ENCODE results near the gene PPM1H. TPM values are rescaled to one million over a fixed set of nuclear protein-coding genes. Genes with fewer than 3 reads are reported as not detected.
"Not testable (repeated sequence)": the region's sequence is repeated elsewhere in the genome, so short reads cannot be mapped to it uniquely, and the experiment has no call there.

The PPM1H gene
- total RNA-seq, 3 donors from 2014 or later (not counting 1 experiment from before 2014, with no cell fraction given): 0.18 to 2.1 (median 0.40) TPM

DNA sequence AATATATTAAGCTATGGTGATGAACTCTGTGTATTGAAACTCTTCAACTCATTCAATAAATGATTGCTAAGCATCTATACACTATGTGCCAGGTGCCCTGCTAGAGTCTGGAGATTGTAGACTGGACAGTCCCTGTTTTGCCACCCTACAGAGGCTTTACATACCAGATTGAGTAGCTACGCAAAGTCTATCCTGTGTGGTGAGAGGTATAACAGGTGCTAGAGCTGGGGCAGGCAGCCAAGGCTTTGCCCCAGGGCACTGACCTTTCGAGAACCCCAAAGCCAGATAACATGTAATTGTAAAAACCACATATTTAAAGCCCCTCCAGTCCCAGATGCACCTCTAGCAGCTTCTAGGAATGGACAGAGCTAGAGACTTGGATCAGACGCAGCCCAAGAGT is 52.8 kb downstream of the PPM1H start:
- H3K4me1 Mint-ChIP-seq: peaks cover 0 to 4% of the 10 kb centered on the region in 2 donors
- no peak overlapping the region for H3K27ac Mint-ChIP-seq
- Histone ChIP-seq H3K36me3 (ENCODE audit: control insufficient read depth, insufficient read depth, low read length) (no peaks in the 10 kb centered on the region), H3K4me3 (ENCODE audit: low read length) (no peak overlapping the region), H3K4me1 (ENCODE audit: control insufficient read depth, insufficient read depth, low read length) (no peaks in the 10 kb centered on the region), H3K9me3 (ENCODE audit: control insufficient read depth, insufficient read depth, low read length) (no peaks in the 10 kb centered on the region), H3K27ac (ENCODE audit: low read length) (no peak overlapping the region), H3K27me3 (ENCODE audit: control insufficient read depth, insufficient read depth, low read length) (no peaks in the 10 kb centered on the region)
- peaks cover 3 to 7% of the 10 kb centered on the region in 2 donors for H3K27me3 Mint-ChIP-seq (ENCODE audit: low read depth in 2 of 2)
- H3K9me3 Mint-ChIP-seq: no peaks in the 10 kb centered on the region
- H3K36me3 Mint-ChIP-seq: no peaks in the 10 kb centered on the region
- TF ChIP-seq, protein P1, sequence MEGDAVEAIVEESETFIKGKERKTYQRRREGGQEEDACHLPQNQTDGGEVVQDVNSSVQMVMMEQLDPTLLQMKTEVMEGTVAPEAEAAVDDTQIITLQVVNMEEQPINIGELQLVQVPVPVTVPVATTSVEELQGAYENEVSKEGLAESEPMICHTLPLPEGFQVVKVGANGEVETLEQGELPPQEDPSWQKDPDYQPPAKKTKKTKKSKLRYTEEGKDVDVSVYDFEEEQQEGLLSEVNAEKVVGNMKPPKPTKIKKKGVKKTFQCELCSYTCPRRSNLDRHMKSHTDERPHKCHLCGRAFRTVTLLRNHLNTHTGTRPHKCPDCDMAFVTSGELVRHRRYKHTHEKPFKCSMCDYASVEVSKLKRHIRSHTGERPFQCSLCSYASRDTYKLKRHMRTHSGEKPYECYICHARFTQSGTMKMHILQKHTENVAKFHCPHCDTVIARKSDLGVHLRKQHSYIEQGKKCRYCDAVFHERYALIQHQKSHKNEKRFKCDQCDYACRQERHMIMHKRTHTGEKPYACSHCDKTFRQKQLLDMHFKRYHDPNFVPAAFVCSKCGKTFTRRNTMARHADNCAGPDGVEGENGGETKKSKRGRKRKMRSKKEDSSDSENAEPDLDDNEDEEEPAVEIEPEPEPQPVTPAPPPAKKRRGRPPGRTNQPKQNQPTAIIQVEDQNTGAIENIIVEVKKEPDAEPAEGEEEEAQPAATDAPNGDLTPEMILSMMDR (IDR thresholded peaks at IDR 0.05): no peak
- intact Hi-C loops (cut with micrococcal nuclease): no loop called here
- DNase-seq (no peak), ATAC-seq (no peak)
- 80% methylated on average over 3 of the region's 3 CpGs for WGBS (ENCODE audit: insufficient coverage)
- H3K4me3 Mint-ChIP-seq: no peak overlapping the region

DNA sequence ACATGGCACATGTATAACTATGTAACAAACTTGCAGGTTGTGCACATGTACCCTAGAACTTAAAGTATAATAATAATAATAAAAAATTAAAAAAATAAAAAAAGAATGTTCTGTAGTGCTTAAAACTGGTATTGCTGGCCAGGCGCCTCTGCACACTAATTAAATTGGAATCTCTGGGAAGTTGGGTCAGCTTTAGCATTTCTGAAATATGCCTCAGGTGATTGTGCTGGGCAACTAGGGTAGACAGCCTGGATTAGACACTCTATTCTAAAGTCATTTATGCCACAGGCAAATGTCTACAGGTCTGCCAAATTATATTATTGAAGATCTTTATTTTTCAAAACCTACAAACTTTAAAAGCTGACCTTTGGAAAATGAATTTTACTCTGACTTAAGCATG is 55.3 kb downstream of the PPM1H start:
- Histone ChIP-seq H3K9me3 (ENCODE audit: control insufficient read depth, insufficient read depth, low read length) (no peaks in the 10 kb centered on the region), H3K4me1 (ENCODE audit: control insufficient read depth, insufficient read depth, low read length) (no peaks in the 10 kb centered on the region), H3K4me3 (ENCODE audit: low read length) (no peak overlapping the region), H3K36me3 (ENCODE audit: control insufficient read depth, insufficient read depth, low read length) (no peaks in the 10 kb centered on the region), H3K27ac (ENCODE audit: low read length) (no peak overlapping the region), H3K27me3 (ENCODE audit: control insufficient read depth, insufficient read depth, low read length) (no peaks in the 10 kb centered on the region)
- H3K4me1 Mint-ChIP-seq: peaks cover 0 to 4% of the 10 kb centered on the region in 2 donors
- TF ChIP-seq, protein P1 (IDR thresholded peaks at IDR 0.05): no peak
- H3K9me3 Mint-ChIP-seq: peaks cover 0 to 3% of the 10 kb centered on the region in 2 donors
- peaks cover 3 to 7% of the 10 kb centered on the region in 2 donors for H3K27me3 Mint-ChIP-seq (ENCODE audit: low read depth in 2 of 2)
- DNase-seq (no peak), ATAC-seq (no peak)
- H3K27ac Mint-ChIP-seq: no peak overlapping the region
- H3K36me3 Mint-ChIP-seq: no peaks in the 10 kb centered on the region
- WGBS (ENCODE audit: insufficient coverage): 91% methylated on average over 1 of the region's 1 CpG
- no peak overlapping the region for H3K4me3 Mint-ChIP-seq
- intact Hi-C loops (cut with micrococcal nuclease): no loop called here

DNA sequence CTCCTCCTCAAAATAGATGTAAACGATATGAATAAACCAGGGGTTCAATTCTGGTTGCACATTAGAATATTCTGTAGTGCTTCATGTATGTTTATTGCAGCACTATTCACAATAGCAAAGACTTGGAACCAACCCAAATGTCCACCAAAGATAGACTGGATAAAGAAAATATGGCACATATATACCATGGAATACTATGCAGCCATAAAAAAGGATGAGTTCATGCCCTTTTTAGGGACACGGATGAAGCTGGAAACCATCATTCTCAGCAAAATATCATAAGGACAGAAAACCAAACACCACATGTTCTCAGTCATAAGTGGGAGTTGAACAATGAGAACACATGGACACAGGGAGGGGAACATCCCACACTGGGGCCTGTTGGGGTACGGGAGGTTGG is 55.7 kb downstream of the PPM1H start:
- H3K9me3 Mint-ChIP-seq; H3K36me3 Mint-ChIP-seq; H3K27ac ChIP-seq (ENCODE audit: low read length); H3K27me3 ChIP-seq (ENCODE audit: control insufficient read depth, insufficient read depth, low read length); H3K4me1 Mint-ChIP-seq; H3K9me3 ChIP-seq (ENCODE audit: control insufficient read depth, insufficient read depth, low read length); DNase-seq; H3K4me3 ChIP-seq (ENCODE audit: low read length); H3K27ac Mint-ChIP-seq; H3K4me3 Mint-ChIP-seq; H3K27me3 Mint-ChIP-seq (ENCODE audit: low read depth in 2 of 2); H3K36me3 ChIP-seq (ENCODE audit: control insufficient read depth, insufficient read depth, low read length); intact Hi-C loops (cut with micrococcal nuclease); ATAC-seq; H3K4me1 ChIP-seq (ENCODE audit: control insufficient read depth, insufficient read depth, low read length): not testable (repeated sequence)
- WGBS (ENCODE audit: insufficient coverage): 92% methylated on average over 2 of the region's 3 CpGs

GRCh38 chr12:62878211-62878610 is 56.7 kb downstream of the PPM1H start:
- no peaks in the 10 kb centered on the region for H3K36me3 Mint-ChIP-seq
- 31% methylated on average over 2 of the region's 2 CpGs for WGBS (ENCODE audit: insufficient coverage)

More at GRCh38 chr12:62878211-62878610, 56.7 kb downstream of the PPM1H start:
- Mint-ChIP-seq H3K27ac (no peak overlapping the region), H3K4me3 (no peak overlapping the region), H3K27me3 (ENCODE audit: low read depth in 2 of 2) (peaks cover 3 to 7% of the 10 kb centered on the region in 2 donors), H3K4me1 (peaks cover 0 to 4% of the 10 kb centered on the region in 2 donors), H3K9me3 (peaks cover 0 to 3% of the 10 kb centered on the region in 2 donors)
- TF ChIP-seq, protein P1 (IDR thresholded peaks at IDR 0.05): no peak
- no peaks in the 10 kb centered on the region for H3K9me3 ChIP-seq (ENCODE audit: control insufficient read depth, insufficient read depth, low read length)
- no peaks in the 10 kb centered on the region for H3K36me3 ChIP-seq (ENCODE audit: control insufficient read depth, insufficient read depth, low read length)
- H3K27me3 ChIP-seq (ENCODE audit: control insufficient read depth, insufficient read depth, low read length): no peaks in the 10 kb centered on the region
- DNase-seq: no peak
- H3K27ac ChIP-seq (ENCODE audit: low read length): no peak overlapping the region
- H3K4me3 ChIP-seq (ENCODE audit: low read length): no peak overlapping the region
- ATAC-seq: no peak
- intact Hi-C loops (cut with micrococcal nuclease): no loop called here
- H3K4me1 ChIP-seq (ENCODE audit: control insufficient read depth, insufficient read depth, low read length): no peaks in the 10 kb centered on the region
